H1 (cell line): ENCODE data around the gene NEDD4. TPM values are rescaled to one million over a fixed set of nuclear protein-coding genes. Genes with fewer than 3 reads are reported as not detected.

Experiments
- ATF2 ChIP-seq: IDR thresholded peaks from 2 replicates; pipeline ENCODE4 v1.6.1; 2012; ENCODE audit warnings: low read length, inconsistent platforms
- CTBP2 ChIP-seq: IDR thresholded peaks from 2 replicates; pipeline ENCODE4 v1.7.0; 2011; ENCODE audit warnings: borderline replicate concordance, mild to moderate bottlenecking, moderate library complexity, mixed read lengths, low read length; ENCODE audit not compliant: insufficient read depth, insufficient read length
- GABPA ChIP-seq: IDR thresholded peaks from 2 replicates; pipeline ENCODE4 v1.6.1; 2011; ENCODE audit warnings: mild to moderate bottlenecking, low read length, moderate library complexity, borderline replicate concordance; ENCODE audit not compliant: insufficient read depth
- JUN ChIP-seq: IDR thresholded peaks from 2 replicates; pipeline ENCODE4 v1.6.1; 2011; ENCODE audit warnings: low read depth, mild to moderate bottlenecking, improper control_type of control experiment, low read length
- RFX5 ChIP-seq: IDR thresholded peaks from 2 replicates; pipeline ENCODE4 v1.6.1; 2011; ENCODE audit warnings: low read depth, low read length, improper control_type of control experiment, borderline replicate concordance
- RNF2 ChIP-seq: fragments of 200-900, 300-1000 bp; sonication (generic); IDR thresholded peaks from 2 replicates; pipeline ENCODE4 v1.7.1; 2016; ENCODE audit warnings: borderline replicate concordance, low read depth, mild to moderate bottlenecking, antibody characterized with exemption, low read length; ENCODE audit not compliant: poor library complexity, severe bottlenecking; ENCODE audit errors: missing control alignments
- YY1 ChIP-seq: IDR thresholded peaks from 2 replicates; pipeline ENCODE4 v1.6.1; 2011; ENCODE audit warnings: low read depth, mild to moderate bottlenecking, low read length
- polyA plus RNA-seq, 7 experiments: library from polyadenylated mRNA; depleted of rRNA in 3 of 7; stranded (reverse) in 5 of 7; unstranded in 2 of 7; fragments of >200 nt in 5 of 7; fragments of 200-250 nt in 2 of 7; gene quantifications; 1 replicate in 5 of 7; 2 replicates in 1 of 7; 4 replicates in 1 of 7; pipeline versions ENCODE4 v1.2.1 to v1.2.3, GENCODE V29; 2011 to 2013; ENCODE audit warnings: missing spikeins in 2 of 7, mixed read lengths in 2 of 7
- total RNA-seq: library from RNA; stranded (reverse); fragmentation: NEBNext Ultra II Directional; extraction: Animal tissue kit (Norgen Biotek cat#: 25700); gene quantifications from 2 replicates; pipeline ENCODE4 v1.2.1, GENCODE V29; 2021

NEDD4 gene
- total and polyA plus RNA-seq, 2 of the 8 experiments (the other 6 are each of a cell fraction or from before 2014, with no cell fraction given), result 0.95 to 3.9 TPM

- no peak for TF ChIP-seq ATF2
- TF ChIP-seq RNF2, result no peak
- TF ChIP-seq CTBP2, result no peak
- no peak for TF ChIP-seq RFX5
- no peak for TF ChIP-seq YY1
- TF ChIP-seq JUN, result no peak
- no peak for TF ChIP-seq GABPA
Measured at GRCh38 chr15:55860468-55860867, 132.9 kb downstream of the NEDD4 start (continued).
